Measurements from ENCODE around the gene PPFIA2.

GRCh38 chr12:81259360-81259759 is 499.8 kb downstream of the PPFIA2 start:
- TF ChIP-seq POLR2AphosphoS5 (IDR thresholded peaks at IDR 0.05; ENCODE audit: low read depth, low read length): no peak
- no peak for TF ChIP-seq TAF1 (IDR thresholded peaks at IDR 0.05; ENCODE audit: borderline replicate concordance, insufficient read depth, low read length)
- TF ChIP-seq REST (IDR thresholded peaks at IDR 0.05; ENCODE audit: insufficient read depth in 1 of 2, low read depth in 2 of 2, low read length in 2 of 2): no peak
- TF ChIP-seq SIN3A (IDR thresholded peaks at IDR 0.05; ENCODE audit: borderline replicate concordance, insufficient read depth, low read length): no peak
- TF ChIP-seq FOXP2 (optimal IDR thresholded peaks at IDR 0.05; ENCODE audit: borderline replicate concordance, extremely low read depth, extremely low read length, insufficient read depth): no peak
